GM18517 (cell line): ENCODE results near the gene CAMK2N1.

Experiments
- ATAC-seq: cut with Tn5 transposase; IDR thresholded peaks from one replicate; pipeline ENCODE4 v1.9.1; 2021; ENCODE audit warnings: mild to moderate bottlenecking, moderate library complexity; ENCODE audit not compliant: unreplicated experiment

Gene CAMK2N1

DNA sequence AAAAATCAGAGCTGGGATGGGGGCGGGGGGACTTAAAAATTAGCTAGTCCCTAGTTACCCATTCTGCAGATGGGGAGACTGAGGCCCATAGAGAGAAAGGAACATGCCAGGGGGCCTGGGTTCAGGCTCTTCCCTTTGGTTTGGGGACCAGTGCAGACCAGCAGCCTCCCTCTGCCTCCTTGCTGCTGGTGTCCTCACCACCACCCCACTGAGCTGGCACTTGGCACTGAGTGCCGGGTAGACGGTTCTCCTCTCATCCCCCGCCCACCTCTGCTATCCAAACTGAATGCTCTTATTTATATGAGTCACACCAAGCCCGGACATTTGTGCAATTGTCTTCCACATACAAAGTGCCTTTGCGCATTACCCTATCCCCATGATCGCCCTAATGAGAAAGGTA, 39.2 kb downstream of the CAMK2N1 start:
- no peak for ATAC-seq

DNA sequence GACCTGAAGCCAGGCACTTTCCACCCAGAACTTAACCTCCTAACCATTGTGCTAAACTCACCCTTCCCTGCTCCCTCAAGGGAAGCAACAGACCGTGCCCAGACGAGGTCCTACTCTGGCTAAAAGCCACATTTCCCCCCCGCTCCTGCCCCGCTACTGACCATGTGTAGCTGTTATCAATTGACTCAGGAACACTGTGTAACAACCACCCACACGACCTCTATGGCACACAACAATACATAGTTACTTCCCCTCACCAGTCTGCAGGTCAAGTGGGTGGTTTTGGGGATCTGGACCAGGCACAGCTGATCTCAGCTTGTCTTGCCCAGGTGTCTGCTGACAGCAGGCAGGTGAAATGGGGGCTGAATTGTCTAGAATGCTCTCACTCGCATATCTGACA, 40.1 kb downstream of the CAMK2N1 start:
- no peak for ATAC-seq

DNA sequence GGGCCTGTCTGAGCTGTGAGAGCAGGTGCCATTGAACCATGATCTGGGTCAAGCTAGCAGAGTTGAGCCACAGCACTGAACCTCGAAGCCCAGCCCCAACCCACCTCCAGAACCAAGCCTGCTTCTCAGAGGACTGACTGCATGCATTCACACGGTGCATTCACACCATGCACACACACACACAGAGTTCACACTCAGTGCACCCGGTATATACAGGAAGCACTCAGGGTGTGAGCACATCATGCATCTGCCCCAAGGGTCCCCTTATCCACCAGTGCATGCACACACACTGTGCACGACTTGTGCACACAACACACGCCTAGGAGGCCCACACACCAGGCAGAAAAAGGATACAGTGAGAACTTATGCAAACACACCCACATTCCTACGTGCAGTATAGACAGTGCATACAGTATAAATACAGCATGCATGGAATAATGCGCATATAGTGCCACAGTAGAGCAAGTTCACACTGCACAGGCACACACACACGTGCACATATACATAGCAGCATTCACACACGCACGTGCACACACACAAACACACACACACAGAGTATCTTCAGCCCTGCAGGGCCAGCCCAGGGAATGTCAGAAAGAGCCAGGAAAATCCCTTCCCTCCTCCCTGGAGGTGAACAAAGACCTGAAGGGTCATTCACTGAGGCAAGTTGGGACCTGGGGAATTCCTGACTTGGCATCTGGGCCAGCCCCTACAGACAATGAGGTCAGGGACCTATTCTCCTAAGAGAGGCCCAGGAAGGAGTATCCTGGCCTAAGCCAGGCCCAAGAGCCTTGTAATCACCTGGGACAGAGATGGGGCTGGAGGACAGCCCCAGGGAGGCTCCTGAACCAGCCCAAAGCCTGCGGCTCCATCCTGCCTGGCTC, 42.1 kb downstream of the CAMK2N1 start:
- no peak for ATAC-seq

DNA sequence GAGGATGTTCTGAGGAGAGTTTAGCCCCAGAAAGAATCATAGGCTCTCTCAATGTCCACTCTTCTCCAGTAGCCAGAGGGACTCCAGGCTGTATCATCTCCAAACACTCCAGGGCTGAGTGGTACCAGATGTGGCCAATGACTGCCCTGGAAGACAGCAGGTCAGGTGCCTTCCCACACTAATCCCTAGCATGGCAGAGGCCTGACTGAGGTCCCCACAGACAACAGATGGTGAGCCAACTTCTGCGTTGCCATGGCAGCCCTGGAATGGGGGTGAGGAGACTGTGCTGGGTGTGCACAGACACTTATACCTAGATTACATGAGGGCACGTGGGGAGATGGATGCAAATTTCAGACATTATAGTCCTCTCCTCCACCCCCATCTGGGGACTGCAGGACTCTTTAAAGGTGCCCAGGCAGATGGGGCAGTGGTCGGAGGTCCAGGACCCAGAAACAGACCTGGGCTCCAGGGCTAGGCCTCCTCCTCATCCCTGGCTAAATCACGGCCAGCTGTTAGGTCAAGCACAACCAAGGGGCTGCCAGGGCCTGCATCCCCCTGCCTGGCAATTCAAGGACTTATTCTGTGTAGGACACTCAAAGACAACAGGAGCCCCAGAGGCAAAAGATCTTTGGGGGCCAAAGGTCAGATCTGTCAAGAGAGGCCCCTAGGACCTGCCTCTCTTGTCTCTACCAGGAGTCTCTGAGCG, 42.9 kb downstream of the CAMK2N1 start:
- ATAC-seq = no peak

DNA sequence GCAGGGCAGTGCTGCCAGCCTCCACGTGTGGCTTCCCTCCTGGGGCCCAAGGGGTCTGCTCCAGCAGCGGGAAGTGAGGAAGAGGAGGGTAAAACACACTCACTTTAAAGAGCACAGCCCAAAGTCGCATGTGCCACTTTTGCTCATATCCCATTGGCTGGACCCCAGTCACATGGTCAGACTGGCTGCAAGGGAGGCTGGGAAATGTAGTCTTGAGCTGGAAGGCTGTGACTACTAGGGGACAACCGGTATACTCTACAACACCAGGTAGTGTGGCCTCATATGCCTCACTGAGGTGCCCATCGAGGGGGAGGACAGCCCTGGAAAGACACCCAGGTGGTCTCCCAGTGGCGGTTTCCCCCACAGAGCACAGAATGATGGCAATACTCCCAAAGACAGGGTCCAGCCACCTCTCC, 45.2 kb downstream of the CAMK2N1 start:
- no peak for ATAC-seq

DNA sequence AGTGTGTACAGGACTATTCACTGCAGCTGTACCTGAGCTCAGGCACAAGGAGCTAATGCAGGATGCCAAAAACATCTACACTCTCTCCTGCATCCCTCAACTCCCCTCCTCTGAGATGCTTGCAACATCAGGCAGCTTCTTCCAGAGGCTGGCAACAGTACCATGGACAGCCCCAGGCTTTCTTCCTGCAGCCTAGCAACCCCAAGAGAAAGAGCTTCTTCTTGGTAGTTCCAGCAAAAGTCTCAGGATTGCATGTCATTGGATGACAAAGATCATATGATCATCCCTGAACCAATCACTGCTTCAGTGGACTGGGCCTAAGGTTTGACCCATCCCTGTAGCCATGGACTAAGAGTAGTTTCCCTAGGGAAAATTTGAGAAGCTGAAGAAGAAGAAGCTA, 46.7 kb downstream of the CAMK2N1 start:
- no peak for ATAC-seq

DNA sequence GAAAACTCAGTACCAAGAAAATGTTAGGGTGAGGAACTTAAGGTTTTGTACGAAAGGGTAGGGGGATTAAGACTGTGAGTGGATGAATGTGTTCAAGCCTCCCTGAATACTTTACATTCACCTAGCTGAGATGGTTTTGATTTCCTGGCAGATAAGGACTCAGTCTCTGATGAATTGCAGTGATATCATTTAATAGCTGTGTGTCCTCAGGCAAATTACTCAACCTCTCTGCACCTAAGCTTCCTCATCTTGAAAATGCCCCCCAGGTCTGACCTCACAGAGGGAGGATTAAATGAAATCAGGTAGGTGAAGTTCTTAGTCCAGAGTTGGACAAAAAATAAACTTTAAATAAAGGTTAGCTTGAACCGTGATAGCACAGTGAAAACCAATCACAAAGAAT, 48.4 kb downstream of the CAMK2N1 start:
- no peak for ATAC-seq

DNA sequence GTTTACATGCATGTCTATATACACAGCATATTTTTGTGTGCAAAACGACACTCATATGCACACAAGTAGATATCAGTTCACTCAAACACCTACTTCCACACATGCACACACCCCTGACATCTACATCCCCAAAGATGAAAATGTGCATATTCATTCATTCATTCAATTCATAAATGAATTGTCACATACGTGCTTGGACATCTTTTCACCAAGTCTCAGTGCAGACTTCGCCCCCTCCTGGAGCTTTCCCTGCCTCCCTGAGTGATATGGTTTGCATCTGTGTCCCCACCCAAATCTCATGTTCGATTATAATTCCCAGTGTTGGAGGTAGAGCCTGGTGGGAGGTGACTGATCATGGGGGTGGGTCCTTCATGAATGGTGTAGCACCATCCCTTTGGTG, 53.1 kb downstream of the CAMK2N1 start:
- ATAC-seq = no peak
